H1 (cell line): Measurements from ENCODE around the gene SIGLEC7. TPM values are rescaled to one million over a fixed set of nuclear protein-coding genes. Genes with fewer than 3 reads are reported as not detected.

Source experiments
- CTCF ChIA-PET: fragments of 300-600 bp; sonication (Branson Sonifier 250); formaldehyde crosslinking; loops from one replicate; lab custom pipeline; 2021; ENCODE audit not compliant: partially characterized antibody; lab: Charles Lee
- POLR2A ChIA-PET: fragments of 300-600 bp; sonication (Branson Sonifier 250); formaldehyde crosslinking; loops from one replicate; lab custom pipeline; 2021; ENCODE audit warnings: inconsistent platforms; ENCODE audit not compliant: partially characterized antibody; lab: Charles Lee
- DNase-seq, 2 experiments: peaks; one replicate each; pipeline versions ENCODE4 v3.0.0 to v3.0.0-alpha.2; 2010 to 2022; ENCODE audit warnings: low spot score in 2 of 2, low read depth in 1 of 2, mixed read lengths in 1 of 2
- FAIRE-seq: peaks from 2 replicates; lab custom pipeline; 2011; peaks lifted over from hg19 to GRCh38; lab: Jason Lieb, UNC
- H2AFZ ChIP-seq: 2 replicates; pipeline ENCODE4 v1.8.1; 2012; ENCODE audit warnings: low read length, inconsistent platforms
- H2AK5ac ChIP-seq: 2 replicates; pipeline ENCODE4 v1.6.1; 2013; ENCODE audit warnings: low read depth, low read length
- H2BK120ac ChIP-seq: replicated peaks from 2 replicates; pipeline ENCODE3; 2013; ENCODE audit warnings: low read depth, low read length, inconsistent platforms
- H2BK12ac ChIP-seq: 2 replicates; pipeline ENCODE4 v1.6.1; 2013; ENCODE audit warnings: low read depth, low read length
- H2BK15ac ChIP-seq: 2 replicates; pipeline ENCODE4 v1.6.1; 2013; ENCODE audit warnings: low read length
- H2BK20ac ChIP-seq: 2 replicates; pipeline ENCODE4 v1.6.1; 2013; ENCODE audit warnings: low read length
- H2BK5ac ChIP-seq: 2 replicates; pipeline ENCODE4 v1.6.1; 2013; ENCODE audit warnings: low read depth, low read length
- H3K14ac ChIP-seq: 2 replicates; pipeline ENCODE4 v1.6.1; 2013; ENCODE audit warnings: inconsistent platforms; ENCODE audit not compliant: insufficient read length
- H3K18ac ChIP-seq: 2 replicates; pipeline ENCODE4 v1.6.1; 2013; ENCODE audit warnings: low read length; ENCODE audit errors: extremely low read depth
- H3K23ac ChIP-seq: 2 replicates; pipeline ENCODE4 v1.6.1; 2013; ENCODE audit warnings: inconsistent platforms; ENCODE audit not compliant: insufficient read length
- H3K23me2 ChIP-seq: 2 replicates; pipeline ENCODE4 v1.6.1; 2013; ENCODE audit warnings: low read depth, low read length
- H3K27ac ChIP-seq: 2 replicates; pipeline ENCODE4 v1.6.1; 2011; ENCODE audit warnings: low read depth, low read length, inconsistent platforms
- H3K27me3 ChIP-seq, 4 experiments: replicated peaks in 1 of 4; 1 replicate in 1 of 4; 2 replicates in 3 of 4; pipeline versions ENCODE4 v1.6.1 to v1.8.1; 2011 to 2013; ENCODE audit warnings: low read length in 3 of 4, mild to moderate bottlenecking in 3 of 4, inconsistent platforms in 2 of 4, mixed read lengths in 2 of 4, moderate library complexity in 1 of 4; ENCODE audit not compliant: control insufficient read depth in 3 of 4, insufficient read depth in 3 of 4; ENCODE audit errors: extremely low read depth in 1 of 4
- H3K36me3 ChIP-seq, 4 experiments: 2 replicates each; pipeline versions ENCODE4 v1.6.1 to v1.8.1; 2011 to 2013; ENCODE audit warnings: mild to moderate bottlenecking in 4 of 4, low read length in 3 of 4, moderate library complexity in 2 of 4, control low read depth in 1 of 4, inconsistent platforms in 1 of 4; ENCODE audit not compliant: insufficient read depth in 4 of 4, control insufficient read depth in 2 of 4
- H3K4ac ChIP-seq: replicated peaks from 2 replicates; pipeline ENCODE3; 2013; ENCODE audit warnings: low read length, low read depth, mixed read lengths, inconsistent platforms; ENCODE audit not compliant: insufficient read length
- H3K4me1 ChIP-seq, 4 experiments: replicated peaks in 1 of 4; 1 replicate in 1 of 4; 2 replicates in 3 of 4; pipeline versions ENCODE4 v1.6.1 to v1.8.1; 2011 to 2013; ENCODE audit warnings: low read length in 3 of 4, inconsistent platforms in 2 of 4, mixed read lengths in 1 of 4; ENCODE audit not compliant: insufficient read depth in 4 of 4, control insufficient read depth in 3 of 4
- H3K4me2 ChIP-seq, 2 experiments: 2 replicates each; pipeline versions ENCODE4 v1.6.1 to v1.8.1; 2011 to 2013; ENCODE audit warnings: low read depth in 2 of 2, low read length in 2 of 2, control low read depth in 1 of 2, inconsistent platforms in 1 of 2, mild to moderate bottlenecking in 1 of 2; ENCODE audit not compliant: insufficient read depth in 1 of 2
- H3K4me3 ChIP-seq, 4 experiments: fragments of 200-600, 300-600 bp in 1 of 4; sonication (generic), shearing (Covaris generic), sonication (Bioruptor Twin) in 1 of 4; 2 replicates each; pipeline versions ENCODE4 v1.5.1 to v1.8.1; 2011 to 2016; ENCODE audit warnings: low read length in 4 of 4, low read depth in 3 of 4, control low read depth in 2 of 4, inconsistent platforms in 2 of 4, mild to moderate bottlenecking in 2 of 4, mixed read lengths in 1 of 4, moderate library complexity in 1 of 4; ENCODE audit not compliant: insufficient read depth in 2 of 4; ENCODE audit errors: extremely low read depth in 1 of 4
- H3K56ac ChIP-seq: replicated peaks from 2 replicates; pipeline ENCODE3; 2013; ENCODE audit warnings: low read depth, mild to moderate bottlenecking, mixed read lengths, low read length, inconsistent platforms; ENCODE audit not compliant: insufficient read length
- H3K79me1 ChIP-seq: 2 replicates; pipeline ENCODE4 v1.6.1; 2013; ENCODE audit warnings: low read depth, low read length, control low read depth
- H3K79me2 ChIP-seq, 2 experiments: 2 replicates each; pipeline versions ENCODE4 v1.6.1 to v1.8.1; 2012 to 2013; ENCODE audit warnings: low read length in 2 of 2, mild to moderate bottlenecking in 2 of 2, inconsistent platforms in 1 of 2; ENCODE audit not compliant: insufficient read depth in 2 of 2, control insufficient read depth in 1 of 2
- H3K9ac ChIP-seq, 4 experiments: replicated peaks in 1 of 4; 1 replicate in 1 of 4; 2 replicates in 3 of 4; pipeline versions ENCODE4 v1.6.1 to v1.8.1; 2011 to 2013; ENCODE audit warnings: low read depth in 3 of 4, low read length in 3 of 4, control low read depth in 2 of 4, mild to moderate bottlenecking in 2 of 4, moderate library complexity in 2 of 4, inconsistent platforms in 1 of 4; ENCODE audit errors: extremely low read depth in 1 of 4
- H3K9me3 ChIP-seq, 2 experiments: 2 replicates each; pipeline versions ENCODE4 v1.6.1 to v1.8.1; 2012 to 2013; ENCODE audit warnings: mild to moderate bottlenecking in 2 of 2, moderate library complexity in 2 of 2, control low read depth in 1 of 2, inconsistent platforms in 1 of 2, low read depth in 1 of 2, low read length in 1 of 2, mixed read lengths in 1 of 2; ENCODE audit not compliant: insufficient read depth in 2 of 2
- H4K20me1 ChIP-seq, 2 experiments: replicated peaks in 1 of 2; 2 replicates each; pipeline versions ENCODE3 to v1.8.1; 2011 to 2013; ENCODE audit warnings: inconsistent platforms in 2 of 2, low read length in 2 of 2, mild to moderate bottlenecking in 1 of 2; ENCODE audit not compliant: insufficient read depth in 2 of 2, control insufficient read depth in 1 of 2
- H4K5ac ChIP-seq: 2 replicates; pipeline ENCODE4 v1.6.1; 2013; ENCODE audit warnings: low read length, low read depth, mixed read lengths, inconsistent platforms; ENCODE audit not compliant: insufficient read length
- H4K8ac ChIP-seq: 2 replicates; pipeline ENCODE4 v1.8.0; 2013; ENCODE audit warnings: mild to moderate bottlenecking, moderate library complexity, low read length, inconsistent platforms; ENCODE audit not compliant: insufficient read depth; ENCODE audit errors: extremely low read depth
- H4K91ac ChIP-seq: replicated peaks from 2 replicates; pipeline ENCODE3; 2013; ENCODE audit warnings: low read length, mixed read lengths, inconsistent platforms; ENCODE audit not compliant: insufficient read length
- JUN ChIP-seq: IDR thresholded peaks from 2 replicates; pipeline ENCODE4 v1.6.1; 2011; ENCODE audit warnings: low read depth, mild to moderate bottlenecking, improper control_type of control experiment, low read length
- KDM4A ChIP-seq: IDR thresholded peaks from one replicate; pipeline ENCODE4 v1.7.1; 2012; ENCODE audit warnings: low read depth, mild to moderate bottlenecking, moderate library complexity, low read length, inconsistent platforms; ENCODE audit not compliant: severe bottlenecking
- MAX ChIP-seq: IDR thresholded peaks from 2 replicates; pipeline ENCODE4 v1.6.1; 2012; ENCODE audit warnings: inconsistent platforms
- TBP ChIP-seq: IDR thresholded peaks from 2 replicates; pipeline ENCODE4 v1.6.1; 2011; ENCODE audit warnings: low read depth, low read length, improper control_type of control experiment
- WGBS, 2 experiments: shearing (Covaris generic) in 1 of 2; methylation state at CpG; one replicate each; pipeline versions ENCODE4 v1.1.6 to v1.1.7; 2013 to 2015; ENCODE audit warnings: low lambda C conversion rate in 2 of 2, mixed read lengths in 2 of 2, inconsistent platforms in 1 of 2, low coverage in 1 of 2, missing lambda C conversion rate in 1 of 2; ENCODE audit not compliant: insufficient replicate concordance in 2 of 2, insufficient coverage in 1 of 2, insufficient read length in 1 of 2; ENCODE audit errors: extremely low coverage in 1 of 2, missing lambda C conversion rate in 1 of 2; 5-methylcytosine and 5-hydroxymethylcytosine counted together
- polyA plus RNA-seq, 7 experiments: library from polyadenylated mRNA; depleted of rRNA in 3 of 7; stranded (reverse) in 5 of 7; unstranded in 2 of 7; fragments of >200 nt in 5 of 7; fragments of 200-250 nt in 2 of 7; gene quantifications; 1 replicate in 5 of 7; 2 replicates in 1 of 7; 4 replicates in 1 of 7; pipeline versions ENCODE4 v1.2.1 to v1.2.3, GENCODE V29; 2011 to 2013; ENCODE audit warnings: missing spikeins in 2 of 7, mixed read lengths in 2 of 7
- total RNA-seq: library from RNA; stranded (reverse); fragmentation: NEBNext Ultra II Directional; extraction: Animal tissue kit (Norgen Biotek cat#: 25700); gene quantifications from 2 replicates; pipeline ENCODE4 v1.2.1, GENCODE V29; 2021

The SIGLEC7 gene
- total and polyA plus RNA-seq, 2 of the 8 experiments (the other 6 are each of a cell fraction or from before 2014, with no cell fraction given) = not detected

- Histone ChIP-seq H3K14ac (no peak overlapping the region), H3K27me3 (no peaks in the 10 kb centered on the region), H4K91ac (no peak overlapping the region), H2BK120ac (no peak overlapping the region), H3K36me3 (no peaks in the 10 kb centered on the region), H4K20me1 (no peaks in the 10 kb centered on the region), H2AK5ac (no peak overlapping the region), H2BK12ac (no peak overlapping the region), H3K18ac (no peak overlapping the region), H3K4me1 (peaks cover 6 to 14% (median 8%) of the 10 kb centered on the region in 4 experiments; a peak in 5 of 7 replicates), H2BK20ac (no peak overlapping the region), H3K79me1 (no peaks in the 10 kb centered on the region), H3K23ac (no peak overlapping the region), H2AFZ (no peak overlapping the region), H3K4ac (no peak overlapping the region), H4K5ac (no peak overlapping the region), H2BK5ac (no peak overlapping the region), H2BK15ac (no peak overlapping the region), H3K56ac (no peak overlapping the region), H3K27ac (no peak overlapping the region), H3K4me2 (no peak overlapping the region), H3K9me3 (no peaks in the 10 kb centered on the region), H3K4me3 (no peak overlapping the region), H3K23me2 (no peaks in the 10 kb centered on the region), H3K9ac (no peak overlapping the region), H3K79me2 (no peaks in the 10 kb centered on the region), H4K8ac (no peak overlapping the region; the same call in 1 of the 2 replicates)
- CTCF ChIA-PET = interaction anchor here (1.2 to 1.6 kb wide), 3 partner anchors 11 to 301 kb away, joined by 4 to 6 read pairs (median 4); no protein-coding TSS in a partner anchor
- FAIRE-seq (no peak), DNase-seq (no peak)
- 89% methylated on average over 9 of the region's 9 CpGs; no CpG with 5 or more reads in 1 of the 2 experiments for WGBS, 2 experiments
- TF ChIP-seq JUN = no peak
- no peak for TF ChIP-seq TBP
- no peak for TF ChIP-seq MAX
- TF ChIP-seq KDM4A = no peak
- POLR2A ChIA-PET = interaction anchor here (0.7 to 1.1 kb wide), 2 partner anchors 9 to 121 kb away, joined by 3 to 4 read pairs; no protein-coding TSS in a partner anchor
These were observed 4.2 kb upstream of the SIGLEC7 start for GRCh38 chr19:51137792-51138425.
